Esophagus mucosa (tissue), 1 donor: ENCODE results near the gene FAM8A1. TPM values are rescaled to one million over a fixed set of nuclear protein-coding genes. Genes with fewer than 3 reads are reported as not detected.
"Not testable (repeated sequence)": the region's sequence is repeated elsewhere in the genome, so short reads cannot be mapped to it uniquely, and the experiment has no call there.

ENCODE experiments used
- ATAC-seq: fragments of 200-7000 bp; cut with Tn5 transposase; one replicate; pipeline ENCODE4 v1.9.1; 2020
- total RNA-seq: library from RNA; stranded (reverse); gene quantifications from one replicate; pipeline ENCODE4 v1.2.4, GENCODE V29; 2023
- donor health status: DM: yes; HTN: yes; CAD: no.

Gene FAM8A1
- 7.6 TPM for total RNA-seq

GRCh38 chr6:17599877-17600526 is at the start of gene FAM8A1:
Gene FAM8A1, plus strand, starts transcription at chr6:17600302. Its CDS starts 108 bp downstream, at chr6:17600410.
- peak; percentile 98 for ATAC-seq

- no peak for ATAC-seq
Observed at GRCh38 chr6:17551383-17551958, 48.6 kb upstream of the FAM8A1 start.

- no peak for ATAC-seq
Observed at GRCh38 chr6:17552861-17553260, 47.2 kb upstream of the FAM8A1 start.

GRCh38 chr6:17556014-17556413 is 44.1 kb upstream of the FAM8A1 start:
- ATAC-seq, result no peak

GRCh38 chr6:17562636-17563035 is 37.5 kb upstream of the FAM8A1 start:
- ATAC-seq, result no peak

GRCh38 chr6:17565399-17565798 is 34.7 kb upstream of the FAM8A1 start:
- no peak for ATAC-seq

GRCh38 chr6:17574866-17575560 is 25.1 kb upstream of the FAM8A1 start:
- peak; percentile 99 for ATAC-seq

- ATAC-seq, result no peak
Observed at GRCh38 chr6:17577059-17577458, 23.0 kb upstream of the FAM8A1 start.

GRCh38 chr6:17580518-17581048 is 19.5 kb upstream of the FAM8A1 start:
- peak; percentile 61 for ATAC-seq

GRCh38 chr6:17581282-17581681 is 18.8 kb upstream of the FAM8A1 start:
- not testable (repeated sequence) for ATAC-seq

GRCh38 chr6:17583811-17584210 is 16.3 kb upstream of the FAM8A1 start:
- no peak for ATAC-seq

- peak; percentile 71 for ATAC-seq
Observed at GRCh38 chr6:17584241-17584803, 15.8 kb upstream of the FAM8A1 start.

- no peak for ATAC-seq
Observed at GRCh38 chr6:17585766-17586490, 14.2 kb upstream of the FAM8A1 start.

GRCh38 chr6:17586623-17587022 is 13.5 kb upstream of the FAM8A1 start:
- ATAC-seq, result not testable (repeated sequence)

GRCh38 chr6:17588011-17588410 is 12.1 kb upstream of the FAM8A1 start:
- ATAC-seq, result no peak

- peak; percentile 92 for ATAC-seq
Observed at GRCh38 chr6:17589406-17590096, 10.6 kb upstream of the FAM8A1 start.

- no peak for ATAC-seq
Observed at GRCh38 chr6:17591287-17591686, 8.8 kb upstream of the FAM8A1 start.

GRCh38 chr6:17593246-17593645 is 6.9 kb upstream of the FAM8A1 start:
- ATAC-seq, result no peak

GRCh38 chr6:17596085-17596484 is 4.0 kb upstream of the FAM8A1 start:
- no peak for ATAC-seq

- ATAC-seq, result peak; percentile 59
Observed at GRCh38 chr6:17600527-17601385, 654 bp downstream of the FAM8A1 start.

- no peak for ATAC-seq
Observed at GRCh38 chr6:17601386-17601703, 1.2 kb downstream of the FAM8A1 start.
